ENCODE results near the gene TTC23L. TPM values are rescaled to one million over a fixed set of nuclear protein-coding genes. Genes with fewer than 3 reads are reported as not detected.

Gene TTC23L
- total RNA-seq, 1 experiment from 2014 or later, result 3.9 TPM

DNA sequence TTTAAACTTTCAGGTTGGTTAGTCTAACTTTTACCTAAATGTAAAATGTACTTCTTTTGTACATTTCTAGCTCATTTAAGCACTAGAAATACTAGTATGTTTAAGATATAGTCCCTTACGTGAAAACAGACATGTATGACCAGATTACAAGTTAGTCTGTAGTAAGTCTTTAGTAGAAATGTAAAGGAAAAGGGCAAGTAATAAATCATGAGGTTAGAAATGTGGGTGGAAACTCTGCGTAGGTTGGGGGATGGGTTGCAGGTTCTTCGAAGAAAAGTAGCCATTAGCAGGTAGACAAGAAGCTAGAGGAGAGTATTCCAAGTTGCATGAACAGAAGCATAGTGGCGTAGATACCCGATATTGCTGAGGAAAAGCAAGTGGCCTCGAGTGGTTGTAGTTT is 53.5 kb downstream of the TTC23L start:
- no peaks in the 10 kb centered on the region for H4K20me1 ChIP-seq (ENCODE audit: insufficient read depth)
- no TSS peak for BruUV-seq (replicated peaks)
- H3K9me3 ChIP-seq (ENCODE audit: insufficient read depth, low read depth), result no peaks in the 10 kb centered on the region
- TF ChIP-seq, protein P1, sequence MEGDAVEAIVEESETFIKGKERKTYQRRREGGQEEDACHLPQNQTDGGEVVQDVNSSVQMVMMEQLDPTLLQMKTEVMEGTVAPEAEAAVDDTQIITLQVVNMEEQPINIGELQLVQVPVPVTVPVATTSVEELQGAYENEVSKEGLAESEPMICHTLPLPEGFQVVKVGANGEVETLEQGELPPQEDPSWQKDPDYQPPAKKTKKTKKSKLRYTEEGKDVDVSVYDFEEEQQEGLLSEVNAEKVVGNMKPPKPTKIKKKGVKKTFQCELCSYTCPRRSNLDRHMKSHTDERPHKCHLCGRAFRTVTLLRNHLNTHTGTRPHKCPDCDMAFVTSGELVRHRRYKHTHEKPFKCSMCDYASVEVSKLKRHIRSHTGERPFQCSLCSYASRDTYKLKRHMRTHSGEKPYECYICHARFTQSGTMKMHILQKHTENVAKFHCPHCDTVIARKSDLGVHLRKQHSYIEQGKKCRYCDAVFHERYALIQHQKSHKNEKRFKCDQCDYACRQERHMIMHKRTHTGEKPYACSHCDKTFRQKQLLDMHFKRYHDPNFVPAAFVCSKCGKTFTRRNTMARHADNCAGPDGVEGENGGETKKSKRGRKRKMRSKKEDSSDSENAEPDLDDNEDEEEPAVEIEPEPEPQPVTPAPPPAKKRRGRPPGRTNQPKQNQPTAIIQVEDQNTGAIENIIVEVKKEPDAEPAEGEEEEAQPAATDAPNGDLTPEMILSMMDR (conservative IDR thresholded peaks at IDR 0.05), result no peak
- TF ChIP-seq EZH2 (IDR thresholded peaks at IDR 0.05; ENCODE audit: low read depth), result no peak
- H3K9me2 ChIP-seq (ENCODE audit: insufficient read depth), result no peaks in the 10 kb centered on the region
- H3F3A ChIP-seq (ENCODE audit: insufficient read depth, low read depth), result no peaks in the 10 kb centered on the region
- intact Hi-C loops (cut with micrococcal nuclease; ENCODE audit: unreplicated experiment), result no loop called here
- CTCF ChIA-PET, result interaction anchor here (0.7 kb wide), 1 partner anchor 369 kb away, joined by 3 read pairs; no protein-coding TSS in a partner anchor
- POLR2A ChIA-PET (ENCODE audit: unreplicated experiment), result no interaction called here
- H2AFZ ChIP-seq, result no peak overlapping the region
- H3K4me3 ChIP-seq, result no peak overlapping the region
- H3K36me3 ChIP-seq (ENCODE audit: low read depth), result no peaks in the 10 kb centered on the region
- H3K4me2 ChIP-seq, result no peak overlapping the region
- H3K27ac ChIP-seq, result no peak overlapping the region
- H3K4me1 ChIP-seq (replicated peaks; ENCODE audit: insufficient read depth), result peaks cover 5% of the 10 kb centered on the region
- no peaks in the 10 kb centered on the region for H3K27me3 ChIP-seq (ENCODE audit: insufficient read depth, low read depth)
- no peak for DNase-seq
- no peaks in the 10 kb centered on the region for H3K79me2 ChIP-seq (ENCODE audit: low read depth)

DNA sequence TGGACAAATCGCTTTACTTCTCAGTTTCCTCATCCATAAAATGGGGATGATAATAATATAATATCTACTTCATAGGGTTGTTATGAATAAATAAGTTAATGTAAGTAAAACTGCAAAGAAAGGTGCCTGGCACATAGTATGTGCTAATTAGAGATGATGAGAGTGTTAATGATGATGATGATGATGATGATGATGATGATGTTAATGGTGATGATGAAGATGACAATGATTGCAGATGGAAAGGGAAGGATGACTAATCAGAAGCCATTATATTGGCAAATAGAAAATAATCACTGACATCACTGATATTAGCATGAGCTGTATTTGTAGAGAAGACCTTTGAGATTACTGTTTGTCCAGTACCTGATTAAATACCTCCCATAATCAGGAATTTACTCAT is 55.8 kb downstream of the TTC23L start:
- no peaks in the 10 kb centered on the region for H3K79me2 ChIP-seq (ENCODE audit: low read depth)
- no peaks in the 10 kb centered on the region for H3K27me3 ChIP-seq (ENCODE audit: insufficient read depth, low read depth)
- no peak overlapping the region for H2AFZ ChIP-seq
- CTCF ChIA-PET, result interaction anchor here (1.6 kb wide), 1 partner anchor 371 kb away, joined by 3 read pairs; no protein-coding TSS in a partner anchor
- H3F3A ChIP-seq (ENCODE audit: insufficient read depth, low read depth), result peaks cover 14% of the 10 kb centered on the region; the same call in 1 of the 2 replicates
- H3K27ac ChIP-seq, result no peak overlapping the region
- DNase-seq, result no peak
- no peak overlapping the region for H3K4me2 ChIP-seq
- POLR2A ChIA-PET (ENCODE audit: unreplicated experiment), result no interaction called here
- no peaks in the 10 kb centered on the region for H3K36me3 ChIP-seq (ENCODE audit: low read depth)
- BruUV-seq (replicated peaks), result no TSS peak
- H3K4me1 ChIP-seq (replicated peaks; ENCODE audit: insufficient read depth), result peaks cover 17% of the 10 kb centered on the region
- no peaks in the 10 kb centered on the region for H4K20me1 ChIP-seq (ENCODE audit: insufficient read depth)
- H3K9me2 ChIP-seq (ENCODE audit: insufficient read depth), result no peaks in the 10 kb centered on the region
- TF ChIP-seq, protein P1 (conservative IDR thresholded peaks at IDR 0.05), result no peak
- H3K9me3 ChIP-seq (ENCODE audit: insufficient read depth, low read depth), result no peaks in the 10 kb centered on the region
- intact Hi-C loops (cut with micrococcal nuclease; ENCODE audit: unreplicated experiment), result no loop called here
- H3K4me3 ChIP-seq, result no peak overlapping the region

DNA sequence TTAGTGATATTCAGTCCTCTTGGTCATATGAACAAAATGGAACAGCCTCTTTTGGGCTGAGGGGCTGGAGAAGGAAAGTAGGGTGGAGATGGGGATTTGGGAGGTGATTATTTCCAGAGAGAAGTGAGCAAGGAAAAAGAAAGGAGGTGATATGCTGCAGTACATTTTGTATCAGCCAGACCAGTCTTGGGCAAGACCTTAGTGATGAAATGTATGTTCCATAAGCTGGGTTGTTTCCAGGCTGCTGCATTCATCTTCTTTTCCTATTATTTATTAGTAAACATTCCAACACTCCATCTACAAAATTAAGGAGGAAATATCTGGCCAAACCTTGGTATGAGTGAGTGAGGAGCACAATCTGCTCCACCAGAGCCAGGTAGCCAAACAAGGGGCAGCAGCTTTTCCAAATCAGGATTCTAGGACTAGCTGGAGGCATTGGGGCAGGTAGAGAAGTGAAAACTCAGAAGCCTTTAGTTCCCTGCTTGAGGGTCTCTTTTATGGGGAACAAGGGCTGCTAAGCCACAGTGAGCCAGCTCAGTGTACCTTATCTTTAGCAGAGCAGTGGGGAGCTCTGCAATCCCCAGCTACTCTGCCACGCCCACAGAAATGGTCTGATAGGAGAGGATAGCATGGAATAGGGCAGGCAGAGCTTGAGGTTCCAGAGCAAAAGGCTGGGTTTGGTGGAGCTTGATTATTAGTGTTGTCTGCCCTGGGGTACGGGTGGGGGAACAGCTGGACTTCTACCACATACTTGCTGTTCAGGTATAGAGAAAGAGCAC is 56.9 kb downstream of the TTC23L start:
- TF ChIP-seq, protein P1 (conservative IDR thresholded peaks at IDR 0.05), result no peak
- TF ChIP-seq EZH2 (IDR thresholded peaks at IDR 0.05; ENCODE audit: low read depth), result no peak
- H3K27ac ChIP-seq, result no peak overlapping the region
- no peak overlapping the region for H3K4me2 ChIP-seq
- no peaks in the 10 kb centered on the region for H3K9me3 ChIP-seq (ENCODE audit: insufficient read depth, low read depth)
- no peak for DNase-seq
- no peak overlapping the region for H2AFZ ChIP-seq
- no peaks in the 10 kb centered on the region for H3K9me2 ChIP-seq (ENCODE audit: insufficient read depth)
- ChIA-PET POLR2A (ENCODE audit: unreplicated experiment) (no interaction called here), CTCF (interaction anchor here (0.6 to 1.1 kb wide), 4 partner anchors 10 to 420 kb away, joined by 3 to 16 read pairs (median 4); no protein-coding TSS in a partner anchor)
- no peaks in the 10 kb centered on the region for H3K36me3 ChIP-seq (ENCODE audit: low read depth)
- H3K4me1 ChIP-seq (replicated peaks; ENCODE audit: insufficient read depth), result peaks cover 17% of the 10 kb centered on the region
- no peaks in the 10 kb centered on the region for H3K79me2 ChIP-seq (ENCODE audit: low read depth)
- no peaks in the 10 kb centered on the region for H3K27me3 ChIP-seq (ENCODE audit: insufficient read depth, low read depth)
- H4K20me1 ChIP-seq (ENCODE audit: insufficient read depth), result no peaks in the 10 kb centered on the region
- H3K4me3 ChIP-seq, result no peak overlapping the region
- peaks cover 14% of the 10 kb centered on the region; the same call in 1 of the 2 replicates for H3F3A ChIP-seq (ENCODE audit: insufficient read depth, low read depth)
- intact Hi-C loops (cut with micrococcal nuclease; ENCODE audit: unreplicated experiment), result no loop called here
- BruUV-seq (replicated peaks), result no TSS peak

All from PC-9 (cell line).